H9 (cell line): ENCODE measurements around the gene SSBP3. TPM values are rescaled to one million over a fixed set of nuclear protein-coding genes. Genes with fewer than 3 reads are reported as not detected.
A peak's percentile ranks its signal among the peaks of the same experiment; 100 is the strongest.

Experiments used
- DNase-seq: peaks from one replicate; pipeline ENCODE4 v3.0.0-alpha.2; 2017
- H2AFZ ChIP-seq: one replicate; pipeline ENCODE4 v1.6.1; 2013; ENCODE audit warnings: mild to moderate bottlenecking, low read length, control low read depth, moderate library complexity
- H2AK5ac ChIP-seq: 2 replicates; pipeline ENCODE4 v1.6.1; 2013; ENCODE audit warnings: low read length, control low read depth, mixed read lengths; ENCODE audit not compliant: insufficient read length
- H2BK120ac ChIP-seq: one replicate; pipeline ENCODE4 v1.6.1; 2013; ENCODE audit warnings: low read depth, mild to moderate bottlenecking, low read length, control low read depth, inconsistent platforms; ENCODE audit not compliant: poor library complexity, severe bottlenecking
- H2BK12ac ChIP-seq: 2 replicates; pipeline ENCODE4 v1.6.1; 2013; ENCODE audit warnings: low read length, control low read depth, mixed read lengths, low read depth; ENCODE audit not compliant: insufficient read length
- H2BK15ac ChIP-seq: 2 replicates; pipeline ENCODE4 v1.6.1; 2013; ENCODE audit warnings: low read depth, low read length, control low read depth
- H2BK20ac ChIP-seq: one replicate; pipeline ENCODE4 v1.6.1; 2013; ENCODE audit warnings: low read depth, mild to moderate bottlenecking, low read length, control low read depth, inconsistent platforms; ENCODE audit not compliant: poor library complexity, severe bottlenecking
- H2BK5ac ChIP-seq: 2 replicates; pipeline ENCODE4 v1.6.1; 2013; ENCODE audit warnings: low read length, control low read depth, mixed read lengths; ENCODE audit not compliant: insufficient read length
- H3K14ac ChIP-seq: 2 replicates; pipeline ENCODE4 v1.6.1; 2013; ENCODE audit warnings: low read length, control low read depth; ENCODE audit not compliant: insufficient read depth
- H3K18ac ChIP-seq: 2 replicates; pipeline ENCODE4 v1.6.1; 2013; ENCODE audit warnings: low read depth, mild to moderate bottlenecking, mixed read lengths, low read length, control low read depth; ENCODE audit not compliant: insufficient read length
- H3K23ac ChIP-seq: 2 replicates; pipeline ENCODE4 v1.6.1; 2013; ENCODE audit warnings: low read length, control low read depth, mixed read lengths, low read depth; ENCODE audit not compliant: insufficient read length
- H3K23me2 ChIP-seq: 2 replicates; pipeline ENCODE4 v1.6.1; 2013; ENCODE audit warnings: low read depth, mild to moderate bottlenecking, mixed read lengths, low read length, control low read depth; ENCODE audit not compliant: insufficient read length, poor library complexity, severe bottlenecking
- H3K27ac ChIP-seq: 2 replicates; pipeline ENCODE4 v1.5.1; 2013; ENCODE audit warnings: low read length, control low read depth, mixed read lengths, low read depth; ENCODE audit not compliant: insufficient read length
- H3K27me3 ChIP-seq: 2 replicates; pipeline ENCODE4 v1.6.1; 2013; ENCODE audit warnings: low read length, control low read depth, inconsistent platforms; ENCODE audit not compliant: insufficient read depth
- H3K4ac ChIP-seq: 2 replicates; pipeline ENCODE4 v1.6.1; 2013; ENCODE audit warnings: low read depth, mild to moderate bottlenecking, control low read depth, inconsistent platforms, low read length, moderate library complexity
- H3K4me1 ChIP-seq: 2 replicates; pipeline ENCODE4 v1.6.1; 2013; ENCODE audit warnings: low read length, control low read depth, inconsistent platforms; ENCODE audit not compliant: insufficient read depth
- H3K4me2 ChIP-seq: 2 replicates; pipeline ENCODE4 v1.6.1; 2013; ENCODE audit warnings: low read length, control low read depth, mixed read lengths; ENCODE audit not compliant: insufficient read length, insufficient read depth
- H3K56ac ChIP-seq: 2 replicates; pipeline ENCODE4 v1.6.1; 2013; ENCODE audit warnings: low read depth, mild to moderate bottlenecking, mixed read lengths, low read length, control low read depth; ENCODE audit not compliant: insufficient read length
- H3K79me1 ChIP-seq: 2 replicates; pipeline ENCODE4 v1.6.1; 2013; ENCODE audit warnings: low read depth, mild to moderate bottlenecking, moderate library complexity, low read length, control low read depth, inconsistent platforms; ENCODE audit not compliant: insufficient read depth, poor library complexity, severe bottlenecking
- H3K79me2 ChIP-seq: 2 replicates; pipeline ENCODE4 v1.6.1; 2013; ENCODE audit warnings: low read length, control low read depth, inconsistent platforms; ENCODE audit not compliant: insufficient read depth
- H3K9ac ChIP-seq: 2 replicates; pipeline ENCODE4 v1.6.1; 2013; ENCODE audit warnings: low read length, control low read depth, mixed read lengths; ENCODE audit not compliant: insufficient read length; ENCODE audit errors: extremely low read depth
- H3K9me3 ChIP-seq: one replicate; pipeline ENCODE4 v1.6.1; 2013; ENCODE audit warnings: low read depth, low read length, inconsistent platforms; ENCODE audit not compliant: control insufficient read depth
- H3T11ph ChIP-seq: one replicate; pipeline ENCODE4 v1.6.1; 2013; ENCODE audit warnings: mild to moderate bottlenecking, low read length, control low read depth, inconsistent platforms
- H4K20me1 ChIP-seq: one replicate; pipeline ENCODE4 v1.6.1; 2013; ENCODE audit not compliant: control insufficient read depth, insufficient read length, insufficient read depth
- H4K5ac ChIP-seq: 2 replicates; pipeline ENCODE4 v1.6.1; 2013; ENCODE audit warnings: low read depth, mild to moderate bottlenecking, mixed read lengths, low read length, control low read depth; ENCODE audit not compliant: insufficient read length
- H4K8ac ChIP-seq: replicated peaks from 2 replicates; pipeline ENCODE4 v1.6.1; 2013; ENCODE audit warnings: low read length, control low read depth, mixed read lengths, low read depth; ENCODE audit not compliant: insufficient read length
- H4K91ac ChIP-seq: 2 replicates; pipeline ENCODE4 v1.6.1; 2013; ENCODE audit warnings: low read depth, mild to moderate bottlenecking, moderate library complexity, mixed read lengths, low read length, control low read depth; ENCODE audit not compliant: insufficient read length
- H3K27ac Mint-ChIP-seq, 3 experiments: 2 replicates in 2 of 3; 3 replicates in 1 of 3; pipeline ENCODE4 v1.8.0; 2020 to 2021; ENCODE audit warnings: mixed read lengths in 3 of 3, mild to moderate bottlenecking in 1 of 3, moderate library complexity in 1 of 3
- H3K27me3 Mint-ChIP-seq: 2 replicates; pipeline ENCODE4 v1.8.0; 2021; ENCODE audit warnings: low read depth, mild to moderate bottlenecking, moderate library complexity, mixed read lengths
- H3K36me3 Mint-ChIP-seq, 3 experiments: 2 replicates in 2 of 3; 3 replicates in 1 of 3; pipeline ENCODE4 v1.8.0; 2020 to 2021; ENCODE audit warnings: low read depth in 3 of 3, mixed read lengths in 3 of 3; ENCODE audit not compliant: insufficient read depth in 1 of 3
- H3K4me1 Mint-ChIP-seq, 2 experiments: 2 replicates each; pipeline ENCODE4 v1.8.0; 2020; ENCODE audit warnings: mixed read lengths in 2 of 2
- H3K4me3 Mint-ChIP-seq, 2 experiments: 2 replicates in 1 of 2; 3 replicates in 1 of 2; pipeline ENCODE4 v1.8.0; 2020 to 2021; ENCODE audit warnings: mild to moderate bottlenecking in 2 of 2, mixed read lengths in 2 of 2, moderate library complexity in 1 of 2
- H3K9me3 Mint-ChIP-seq, 2 experiments: 2 replicates in 1 of 2; 3 replicates in 1 of 2; pipeline ENCODE4 v1.8.0; 2020; ENCODE audit warnings: mild to moderate bottlenecking in 2 of 2, mixed read lengths in 2 of 2, moderate library complexity in 1 of 2
- CTCF ChIP-seq: fragments of 200-600 bp; sonication (generic); conservative IDR thresholded peaks from 3 replicates; pipeline ENCODE4 v1.8.0; 2021; ENCODE audit warnings: antibody characterized with exemption, mild to moderate bottlenecking
- WGBS: extraction: QIAGEN DNeasy Blood & Tissue Kit; methylation state at CpG from one replicate; pipeline ENCODE4 v1.1.7; 2013; ENCODE audit warnings: missing lambda C conversion rate, low lambda C conversion rate, mixed read lengths; ENCODE audit not compliant: insufficient read length; ENCODE audit errors: extremely low coverage; 5-methylcytosine and 5-hydroxymethylcytosine counted together
- total RNA-seq: library from RNA; stranded (reverse); gene quantifications from 2 replicates; pipeline ENCODE4 v1.2.1, GENCODE V29; 2021

SSBP3 gene
- total RNA-seq, 1 experiment from 2014 or later, result 126 TPM

- Histone ChIP-seq H3K23me2 (no peaks in the 10 kb centered on the region), H3K27me3 (no peaks in the 10 kb centered on the region), H3K56ac (no peak overlapping the region), H2BK120ac (no peak overlapping the region), H3K4me2 (no peak overlapping the region), H2AK5ac (no peak overlapping the region), H3K23ac (no peak overlapping the region), H2BK5ac (no peak overlapping the region), H3K79me1 (peaks cover 12% of the 10 kb centered on the region), H3K14ac (no peak overlapping the region), H3K79me2 (peaks cover 16% of the 10 kb centered on the region; the same call in 1 of the 2 replicates), H2AFZ (no peak overlapping the region), H4K5ac (no peak overlapping the region), H3T11ph (no peak overlapping the region), H3K9ac (no peak overlapping the region), H3K27ac (no peak overlapping the region), H3K4me1 (peaks cover 15% of the 10 kb centered on the region; the same call in 1 of the 2 replicates), H2BK15ac (no peak overlapping the region), H3K4ac (no peak overlapping the region), H2BK12ac (no peak overlapping the region), H4K8ac (no peak overlapping the region), H3K18ac (no peak overlapping the region), H2BK20ac (no peak overlapping the region), H3K9me3 (no peaks in the 10 kb centered on the region), H4K91ac (no peak overlapping the region), H4K20me1 (peaks cover 2% of the 10 kb centered on the region)
- WGBS, result no CpG with 5 or more reads among the region's 10 CpGs
- Mint-ChIP-seq H3K4me3 (peak overlapping the region in 1 of 2 experiments; percentile 59; a peak in 2 of 5 replicates), H3K27me3 (no peaks in the 10 kb centered on the region), H3K9me3 (no peaks in the 10 kb centered on the region), H3K27ac (peak overlapping the region; percentile 62 to 84 (median 69); a peak in 6 of 7 replicates), H3K4me1 (peaks cover 78 to 84% of the 10 kb centered on the region in 2 experiments), H3K36me3 (peaks cover 7 to 9% (median 8%) of the 10 kb centered on the region in 3 experiments; a peak in 6 of 7 replicates)
- TF ChIP-seq CTCF, result no peak
- DNase-seq, result no peak
These were observed 41.2 kb downstream of the SSBP3 start for GRCh38 chr1:54364995-54365394.
